GM19397 (cell line): ENCODE data around the gene MAPKAP1.
"Not testable (repeated sequence)": the region's sequence is repeated elsewhere in the genome, so short reads cannot be mapped to it uniquely, and the experiment has no call there.

Source experiments
- ATAC-seq: cut with Tn5 transposase; IDR thresholded peaks from one replicate; pipeline ENCODE4 v1.9.1; 2021; ENCODE audit warnings: mild to moderate bottlenecking, moderate library complexity; ENCODE audit not compliant: unreplicated experiment

Gene MAPKAP1

DNA sequence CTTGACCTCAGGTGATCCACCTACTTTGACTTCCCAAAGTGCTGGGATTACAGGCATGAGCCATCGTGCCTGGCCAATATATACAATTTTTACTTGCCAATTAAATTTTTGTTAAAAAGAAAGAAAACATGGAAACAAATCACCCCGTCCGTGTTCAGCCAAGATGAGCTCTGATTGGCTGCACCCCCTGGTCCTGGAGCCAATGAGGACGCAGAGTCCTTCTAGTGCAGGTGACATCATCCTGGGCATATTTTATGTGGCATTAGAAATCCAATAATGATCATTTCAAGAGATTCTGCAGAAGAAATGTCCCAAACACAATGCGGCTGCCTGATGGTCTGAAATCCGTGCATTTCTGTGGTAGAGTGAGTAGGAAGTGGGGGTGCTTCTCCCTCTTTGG is 285.8 kb downstream of the MAPKAP1 start:
- ATAC-seq, result no peak

DNA sequence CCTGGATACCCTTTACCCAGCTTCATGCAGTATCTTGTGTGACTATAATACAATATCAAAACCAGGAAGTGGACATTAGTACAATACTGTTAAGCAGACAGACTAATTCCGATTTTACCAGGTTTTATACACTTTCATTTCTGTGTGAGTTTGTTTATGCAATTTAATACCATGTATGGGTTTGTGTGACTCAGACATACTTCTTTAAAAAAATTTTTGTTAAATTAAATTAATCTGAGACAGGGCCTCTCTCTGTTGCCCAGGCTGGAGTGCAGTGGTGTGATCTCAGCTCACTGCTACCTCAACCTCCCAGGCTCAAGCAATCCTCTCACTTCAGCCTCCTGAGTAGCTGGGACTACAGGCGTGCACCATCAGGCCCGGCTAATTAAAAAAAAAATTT is 288.6 kb downstream of the MAPKAP1 start:
- ATAC-seq, result no peak

DNA sequence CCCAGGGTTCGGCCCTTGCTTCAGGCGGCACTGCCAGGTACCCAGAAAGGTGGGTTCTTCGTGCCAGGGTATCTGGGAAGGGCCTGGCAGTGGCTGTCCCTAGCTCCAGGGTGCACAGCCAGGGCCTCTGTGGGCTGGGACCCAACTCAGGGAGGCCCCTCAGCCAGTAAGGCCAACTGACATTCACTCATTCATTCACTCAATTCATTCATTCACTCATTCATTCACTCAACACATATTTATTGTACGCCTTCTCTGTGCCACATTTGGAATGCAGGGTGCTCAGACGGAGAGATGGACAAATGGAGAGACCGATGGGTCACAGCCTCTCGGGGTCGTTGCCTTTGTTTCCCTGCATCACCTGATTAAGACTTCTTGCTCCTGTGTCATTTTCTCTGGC is 290.5 kb downstream of the MAPKAP1 start:
- no peak for ATAC-seq

DNA sequence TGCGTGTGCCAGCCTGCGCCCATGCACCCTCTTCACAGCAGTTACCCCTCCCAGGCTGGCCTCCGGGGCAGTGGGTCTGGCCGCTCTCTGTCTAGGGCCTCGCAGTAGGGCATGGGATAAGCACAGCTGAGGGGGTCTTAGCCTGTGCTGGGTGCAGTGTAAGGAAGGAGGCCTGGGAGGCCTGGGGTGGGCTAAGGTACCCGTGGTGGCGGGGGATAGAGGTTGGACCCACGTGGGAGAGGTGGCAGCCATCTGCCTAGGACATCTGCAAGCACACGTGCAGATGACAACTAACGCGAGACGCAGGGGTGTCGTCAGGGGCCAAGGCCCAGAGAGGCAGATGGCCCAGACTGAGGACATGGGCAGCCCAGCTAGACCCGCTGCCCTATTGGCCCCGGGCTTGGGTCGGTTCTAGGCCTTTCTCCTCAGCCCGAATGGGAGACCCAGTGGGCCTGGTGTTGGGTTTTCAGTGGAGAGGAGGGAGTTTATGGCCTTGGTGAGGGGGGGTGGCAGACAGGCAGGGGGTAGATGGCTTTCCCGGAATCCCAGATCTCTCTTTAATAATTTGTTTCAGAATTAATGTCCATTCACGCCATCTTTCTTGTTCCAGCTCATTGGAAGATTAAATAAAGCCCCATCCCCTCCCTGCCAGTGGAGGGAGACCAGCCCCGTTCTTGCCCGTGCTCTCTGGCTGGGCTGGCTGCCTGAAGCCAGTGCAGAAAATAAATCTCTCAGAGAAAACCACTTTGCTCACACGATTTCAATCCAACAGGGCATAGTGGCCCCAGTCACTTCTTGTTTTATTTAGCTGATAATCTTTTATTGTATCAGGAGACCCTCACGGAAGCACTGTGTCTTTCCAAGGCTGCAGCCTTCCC is 291.2 kb downstream of the MAPKAP1 start:
- ATAC-seq, result no peak

DNA sequence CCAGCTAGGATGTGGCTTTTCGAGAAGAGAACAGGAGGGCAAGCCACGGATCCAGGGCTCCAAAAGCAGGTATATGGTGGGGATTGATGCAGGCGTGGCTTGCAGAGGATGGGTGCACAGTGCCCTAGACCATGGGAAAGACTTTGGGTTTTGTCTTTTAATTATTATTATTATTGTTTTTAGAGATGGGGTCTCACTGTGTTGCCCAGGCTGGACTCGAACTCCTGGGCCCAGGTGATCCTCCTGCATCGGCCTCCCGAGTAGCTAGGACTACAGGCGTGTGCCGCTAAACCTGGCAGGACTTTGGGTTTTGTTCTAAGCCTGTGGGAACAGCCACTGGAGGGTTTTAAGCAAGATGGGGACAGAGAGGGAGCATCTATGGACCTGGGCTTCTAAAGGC is 293.4 kb downstream of the MAPKAP1 start:
- ATAC-seq, result no peak

DNA sequence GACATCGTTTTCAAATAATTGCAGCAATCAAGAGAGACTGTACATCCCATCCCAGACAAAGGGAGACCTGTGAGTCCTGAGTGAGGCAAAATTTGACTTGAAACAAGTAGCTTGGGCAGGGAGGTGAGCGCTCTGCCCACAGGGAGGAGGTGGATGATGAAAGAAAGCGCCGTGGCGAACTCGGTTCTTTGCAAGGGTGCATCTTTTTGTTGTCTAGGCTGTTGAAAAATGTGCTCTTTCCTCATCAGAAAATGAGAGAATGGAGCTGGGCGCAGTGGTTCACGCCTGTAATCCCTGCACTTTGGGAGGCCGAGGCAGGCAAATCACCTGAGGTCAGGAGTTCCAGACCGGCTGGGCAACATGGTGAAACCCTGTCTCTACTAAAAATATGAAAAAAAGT is 294.8 kb downstream of the MAPKAP1 start:
- ATAC-seq, result no peak

DNA sequence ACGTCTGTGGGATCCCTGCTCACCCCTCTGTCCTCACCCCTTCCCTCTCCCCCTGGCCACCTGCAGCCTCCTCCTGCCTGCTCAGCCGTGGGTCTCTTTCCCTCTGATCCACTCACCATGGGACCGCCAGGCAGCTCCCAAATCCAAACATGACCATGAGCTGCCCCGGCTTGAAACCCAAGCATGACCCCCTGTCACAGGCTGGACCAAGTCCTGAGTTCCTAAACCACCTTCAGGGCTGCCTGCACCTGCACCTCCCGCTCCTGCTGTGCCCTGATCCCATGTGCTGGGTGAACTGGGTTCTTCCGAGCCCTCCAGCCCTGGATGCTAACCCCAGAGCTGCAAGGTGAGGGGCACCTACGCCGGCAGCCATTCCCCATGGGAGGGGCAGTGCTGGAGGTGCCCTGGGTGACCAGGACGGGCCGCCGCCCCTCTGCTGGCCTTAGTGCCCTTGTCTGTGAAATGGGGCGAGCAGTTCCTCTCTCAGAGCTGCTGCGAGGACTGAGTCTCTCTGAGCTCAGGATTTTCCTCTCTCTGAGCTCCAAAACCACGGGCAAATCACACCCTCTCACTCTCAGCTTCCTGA is 295.7 kb downstream of the MAPKAP1 start:
- ATAC-seq, result no peak

DNA sequence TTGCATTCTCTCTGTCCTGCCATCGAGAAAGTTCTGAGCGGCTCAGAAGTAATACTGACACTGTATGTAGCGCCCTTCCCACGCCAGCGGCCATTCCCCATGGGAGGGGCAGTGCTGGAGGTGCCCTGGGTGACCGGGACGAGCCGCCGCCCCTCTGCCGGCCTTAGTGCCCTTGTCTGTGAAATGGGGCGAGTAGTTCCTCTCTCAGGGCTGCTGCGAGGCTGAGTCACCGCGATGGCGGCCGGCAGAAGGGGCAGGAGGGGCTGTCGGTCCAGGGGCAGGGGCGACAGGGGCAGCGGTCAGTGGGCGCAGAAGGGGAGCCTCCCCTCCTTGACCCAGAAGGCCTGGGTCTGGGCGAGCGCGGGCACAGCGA is 296.5 kb downstream of the MAPKAP1 start:
- ATAC-seq, result no peak

DNA sequence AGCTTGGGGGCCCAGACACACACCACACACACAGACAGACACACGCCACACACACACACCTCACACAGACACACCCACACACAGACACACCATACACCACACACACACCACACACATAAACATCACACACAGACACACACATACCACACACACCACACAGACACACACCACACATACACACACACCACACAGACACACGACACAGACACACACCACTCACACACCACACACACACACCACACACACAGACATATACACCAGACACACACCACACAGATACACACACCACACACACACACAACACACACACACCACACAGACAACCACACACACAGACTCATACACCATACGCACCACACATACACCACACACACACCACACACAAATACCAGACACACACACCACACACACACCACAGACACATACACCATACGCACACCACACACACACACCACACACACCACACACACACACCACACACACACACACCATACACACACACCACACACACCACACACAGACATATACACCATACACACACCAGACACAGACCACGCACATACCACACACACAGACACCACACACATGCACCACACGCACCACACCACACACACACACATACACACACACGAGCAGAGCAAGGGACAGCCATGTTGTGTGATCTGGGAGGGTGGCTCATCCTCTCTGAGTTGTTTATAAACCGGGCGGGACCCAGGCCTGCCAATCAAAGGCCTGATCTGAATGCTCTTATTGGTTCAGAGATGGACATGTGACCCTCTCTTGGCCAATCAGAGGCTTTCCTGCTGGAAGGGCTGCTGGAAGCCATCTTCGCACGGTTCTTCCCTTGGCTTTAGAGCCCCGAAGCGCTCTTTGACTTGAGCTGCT is 297.1 kb downstream of the MAPKAP1 start:
- ATAC-seq, result no peak

DNA sequence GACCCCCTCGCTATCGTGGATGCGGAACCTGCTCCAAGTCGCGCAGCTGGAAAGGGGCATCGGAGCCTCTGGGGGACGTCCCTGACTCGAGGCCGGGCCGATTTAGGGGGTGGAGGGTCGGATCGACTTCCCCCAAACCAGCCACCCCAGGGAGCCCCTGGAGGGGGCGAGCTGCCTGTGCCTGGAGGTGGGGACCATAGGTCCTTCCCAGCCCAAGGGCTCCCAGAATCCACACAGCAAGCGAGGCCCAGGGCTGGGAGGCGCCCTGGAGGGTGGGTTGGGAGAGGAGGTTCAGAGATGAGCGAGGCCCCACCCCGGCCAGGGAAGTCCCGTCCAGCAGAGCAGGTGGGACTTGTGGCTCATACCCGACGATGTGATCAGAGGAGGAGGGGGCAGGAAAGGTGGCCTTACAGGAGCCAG is 297.8 kb downstream of the MAPKAP1 start:
- ATAC-seq, result no peak

DNA sequence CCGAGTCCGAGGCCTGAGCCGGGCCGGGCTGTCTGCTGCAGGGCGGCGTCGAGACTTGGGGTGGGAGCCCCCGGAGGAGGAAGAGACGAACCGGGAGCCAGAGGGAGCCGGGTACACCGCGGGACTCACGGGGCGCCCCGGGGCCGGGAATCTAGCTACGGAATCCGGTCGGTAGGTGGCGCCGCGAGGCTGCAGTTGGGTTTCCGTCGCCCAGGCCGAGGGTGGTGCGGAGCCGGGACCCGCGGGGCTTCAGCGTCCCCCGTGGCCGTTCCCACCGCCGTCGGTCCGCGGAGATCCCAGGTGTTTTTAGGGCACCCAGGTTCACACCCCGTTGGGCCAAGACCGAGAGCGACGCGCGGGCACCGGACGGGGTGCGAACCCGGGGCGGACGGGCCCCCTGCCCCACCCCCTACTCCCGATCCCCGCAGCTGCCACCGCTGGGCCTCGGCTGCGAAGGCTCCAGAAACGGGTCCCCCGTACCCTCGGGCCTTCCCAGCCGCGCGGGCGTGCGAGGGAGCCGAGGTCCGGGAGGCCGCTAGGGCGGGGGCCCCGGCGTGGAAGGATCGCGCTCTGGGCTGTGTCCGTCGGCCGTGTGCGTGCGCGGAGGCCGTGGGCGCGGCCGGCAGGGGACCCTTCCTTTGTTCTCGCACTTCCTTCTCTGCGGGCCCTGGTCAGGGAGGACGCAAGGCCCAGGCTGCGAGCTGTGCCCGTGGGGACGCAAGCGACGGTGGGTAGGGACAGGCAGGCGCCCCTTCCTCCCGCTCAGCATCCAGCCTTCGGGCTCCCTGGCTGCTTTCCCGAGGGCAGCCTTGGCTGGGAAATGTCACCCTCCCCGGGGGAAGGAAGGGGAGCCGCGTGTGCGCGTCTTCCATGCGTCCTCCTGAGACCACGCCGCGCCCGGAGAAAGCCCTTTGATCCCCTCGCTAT is 298.8 kb downstream of the MAPKAP1 start:
- ATAC-seq, result peak; percentile 50

DNA sequence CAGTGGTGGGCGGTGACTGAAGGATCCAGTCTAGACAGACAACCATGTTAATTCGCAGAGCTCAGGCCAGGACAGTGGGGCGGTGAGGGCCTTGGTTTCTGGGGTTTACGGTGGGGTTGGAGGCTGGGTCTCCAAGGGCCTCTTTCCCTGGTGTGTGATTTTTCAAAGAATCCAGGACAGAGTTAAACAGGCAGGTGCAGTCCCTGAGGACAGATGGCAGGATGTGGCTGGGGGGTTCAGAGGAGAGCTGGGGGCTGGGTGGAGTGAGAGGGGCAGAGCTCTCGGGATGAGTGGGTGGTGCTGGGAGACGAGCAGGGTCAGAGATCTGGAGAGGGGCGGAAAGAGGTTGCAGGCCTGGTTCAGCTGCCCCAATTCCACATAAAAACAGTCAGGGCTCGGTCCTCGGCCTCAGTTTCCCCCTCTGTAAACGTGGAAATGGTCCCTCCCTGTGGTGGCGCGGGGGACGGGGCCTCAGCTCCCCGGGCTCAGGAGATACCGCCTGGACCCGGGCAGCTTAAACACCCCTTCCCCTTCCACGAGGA is 299.5 kb downstream of the MAPKAP1 start:
- ATAC-seq, result peak; percentile 20

DNA sequence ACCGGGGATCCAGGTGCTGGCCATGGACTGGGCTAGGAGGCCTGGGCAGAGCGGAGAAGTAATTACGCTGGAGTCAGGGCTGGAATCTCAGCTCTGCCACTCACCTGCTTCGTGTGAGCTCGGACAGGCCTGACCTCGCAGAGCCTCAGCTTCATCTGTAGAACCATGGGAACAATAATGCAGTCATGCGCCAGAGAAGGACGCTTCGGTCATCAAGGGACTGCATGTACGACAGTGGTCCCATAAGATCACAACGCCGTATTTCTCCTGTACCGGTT is 300.3 kb downstream of the MAPKAP1 start:
- ATAC-seq, result no peak

DNA sequence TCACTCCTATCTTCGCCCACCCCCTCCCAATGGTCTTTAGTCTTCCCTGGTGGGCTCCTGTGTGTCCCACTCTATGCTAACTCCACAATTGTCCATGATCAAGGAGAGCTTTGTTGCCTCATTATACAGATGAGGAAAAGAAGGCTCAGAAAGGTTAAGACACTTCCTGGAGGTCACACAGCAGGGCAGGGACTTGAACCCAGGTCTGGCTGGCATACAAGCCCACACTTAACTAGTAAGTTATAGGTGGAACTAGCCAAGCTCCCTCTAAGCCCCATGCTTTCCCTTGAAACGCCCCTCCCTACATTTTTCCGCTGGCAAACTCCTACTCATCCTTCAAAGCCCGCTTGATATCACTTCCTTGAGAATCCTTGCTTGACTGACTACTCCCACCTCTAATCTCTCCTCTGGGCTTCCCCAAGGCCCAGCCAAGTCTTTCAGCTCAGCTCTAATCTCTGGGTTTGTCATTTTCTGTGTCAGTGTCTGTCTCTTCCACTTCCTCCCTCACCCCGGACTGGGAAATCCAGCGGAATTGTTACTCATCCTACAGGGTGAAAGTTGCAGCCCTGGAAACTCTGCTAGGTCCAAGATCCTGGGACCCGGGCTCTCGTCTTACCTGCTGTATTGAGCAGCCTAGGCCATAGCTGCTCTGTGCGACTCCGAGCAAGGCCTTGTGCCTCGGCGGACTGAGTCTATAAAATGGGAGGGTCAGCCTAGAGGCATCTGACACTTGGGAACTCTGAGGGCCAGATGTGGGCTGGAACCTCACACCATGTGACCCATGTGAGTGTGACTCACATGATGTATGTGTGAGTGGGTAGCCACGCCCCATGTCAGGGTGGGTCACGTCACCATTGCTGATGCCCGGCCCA is 300.8 kb downstream of the MAPKAP1 start:
- ATAC-seq, result no peak

DNA sequence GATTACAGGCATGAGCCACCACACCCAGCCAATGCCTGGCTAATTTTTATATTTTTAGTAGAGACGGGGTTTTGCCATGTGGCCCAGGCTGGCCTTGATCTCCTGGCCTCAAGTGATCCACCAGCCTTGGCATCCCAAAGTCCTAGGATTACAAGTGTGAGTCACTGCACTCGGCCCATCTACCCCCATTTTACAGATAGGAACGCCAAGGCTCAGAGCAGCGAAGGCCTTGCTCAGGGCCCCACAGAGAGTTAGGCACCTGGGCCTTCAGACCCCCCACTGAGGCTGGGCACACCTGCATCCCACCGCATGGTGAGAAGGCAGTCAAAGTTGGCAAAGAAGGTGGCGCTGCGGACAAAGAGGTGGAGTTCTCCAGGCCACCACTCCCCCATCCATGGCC is 302.3 kb downstream of the MAPKAP1 start:
- ATAC-seq, result no peak

DNA sequence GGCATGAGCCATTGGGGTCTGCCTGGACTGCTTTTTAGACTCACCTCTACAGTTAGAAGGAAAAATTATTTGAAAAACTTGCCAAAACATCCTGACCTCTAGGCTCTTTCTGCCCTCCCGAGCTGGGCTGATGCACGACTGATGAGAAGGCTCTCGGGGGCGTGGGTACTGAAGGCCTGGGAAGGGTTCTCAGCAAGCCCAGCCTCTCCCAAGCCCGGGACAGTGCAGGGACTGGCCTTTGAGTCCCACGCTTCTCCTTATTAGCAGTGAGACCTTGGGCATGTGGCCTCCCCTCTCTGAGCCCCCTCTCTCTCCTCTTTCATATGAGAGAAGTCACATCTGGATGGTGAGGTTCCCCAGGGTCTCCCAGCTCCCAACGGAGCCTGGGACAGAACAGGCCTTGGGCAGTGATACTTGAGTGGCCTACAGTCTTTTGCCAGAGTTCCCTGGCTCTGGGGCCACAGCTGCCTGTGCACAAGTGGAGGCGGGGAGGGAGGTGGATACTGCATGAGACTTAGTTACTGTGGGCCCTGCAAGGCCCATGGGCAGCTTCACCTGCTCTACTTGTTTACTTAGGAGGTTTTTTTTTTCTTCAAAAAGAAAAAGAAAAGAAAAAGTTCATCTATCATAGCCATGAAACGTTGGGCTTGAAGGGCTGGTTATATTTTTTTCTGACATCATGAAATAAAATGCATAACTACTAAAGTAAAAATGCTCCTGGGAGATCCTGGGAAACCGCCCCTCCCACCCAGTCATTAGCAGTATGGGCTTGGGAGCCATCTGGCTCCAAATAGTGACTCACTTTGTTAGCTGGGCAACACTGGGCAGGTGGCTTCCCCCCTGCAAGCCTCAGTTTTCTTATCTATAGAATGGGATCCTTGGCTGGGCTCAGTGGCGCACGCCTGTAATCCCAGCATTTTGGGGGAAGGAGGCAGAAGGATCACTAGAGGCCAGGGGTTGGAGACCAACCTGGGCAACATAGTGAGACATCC is 306.0 kb downstream of the MAPKAP1 start:
- no peak for ATAC-seq

DNA sequence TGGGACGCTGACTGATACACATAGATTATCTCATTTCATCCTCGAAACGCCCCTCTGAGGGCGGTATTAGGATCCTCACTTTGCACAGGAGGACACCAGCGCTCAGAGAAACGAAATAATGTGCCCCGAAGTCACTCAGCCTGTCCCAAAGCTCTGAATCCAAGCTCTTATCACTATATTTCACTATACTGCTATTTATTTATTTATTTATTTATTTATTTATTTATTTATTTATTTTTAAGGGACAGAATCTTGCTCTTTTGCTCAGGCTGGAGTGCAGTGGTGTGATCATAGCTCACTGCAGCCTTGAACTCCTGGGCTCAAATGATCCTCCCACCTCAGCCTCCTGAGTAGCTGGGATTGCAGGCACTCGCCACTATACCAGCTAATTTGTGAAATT is 306.8 kb downstream of the MAPKAP1 start:
- not testable (repeated sequence) for ATAC-seq

DNA sequence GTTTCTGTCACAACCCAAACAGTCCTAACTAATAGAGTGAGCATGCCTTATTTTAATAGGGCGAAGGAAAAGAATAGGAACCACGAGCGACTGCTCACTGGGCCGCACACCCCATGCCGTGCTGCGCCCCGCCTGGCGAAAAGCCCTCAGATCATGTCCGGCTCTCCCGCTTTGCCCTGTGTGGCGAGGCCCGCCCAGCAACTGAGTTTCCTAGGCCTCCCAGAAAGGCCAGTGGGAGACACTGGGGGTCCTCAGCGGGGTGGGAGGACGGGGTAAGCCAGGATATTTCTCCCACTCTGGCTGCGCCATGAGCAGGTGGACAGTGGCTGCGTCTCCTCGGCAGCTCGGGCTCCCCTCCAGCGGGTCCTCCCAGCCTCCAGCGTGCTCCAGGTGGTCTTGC is 307.3 kb downstream of the MAPKAP1 start:
- no peak for ATAC-seq
